Loucy (cell line): ENCODE data around the gene TNK1.
A peak's percentile ranks its signal among the peaks of the same experiment; 100 is the strongest.

Experiments
- H2AFZ ChIP-seq: fragments of 200-600 bp; sonication (generic); 2 replicates; pipeline ENCODE4 v1.6.0; 2016; ENCODE audit warnings: antibody characterized with exemption, mild to moderate bottlenecking, low read length, moderate library complexity
- H3F3A ChIP-seq: fragments of 200-600 bp; 2 replicates; pipeline ENCODE4 v1.6.0; 2016; ENCODE audit warnings: antibody characterized with exemption, low read depth, mild to moderate bottlenecking
- H3K27me3 ChIP-seq: fragments of 200-600 bp; sonication (generic); 2 replicates; pipeline ENCODE4 v1.6.1; 2014; ENCODE audit warnings: low read length, mild to moderate bottlenecking; ENCODE audit not compliant: insufficient read depth, poor library complexity, severe bottlenecking
- H3K36me3 ChIP-seq: fragments of 200-600 bp; sonication (generic); 2 replicates; pipeline ENCODE4 v1.6.1; 2016; ENCODE audit warnings: low read length; ENCODE audit not compliant: insufficient read depth
- H3K4me1 ChIP-seq: fragments of 200-600 bp; sonication (generic); 2 replicates; pipeline ENCODE4 v1.5.1; 2014; ENCODE audit warnings: low read length, mild to moderate bottlenecking; ENCODE audit not compliant: insufficient read depth, poor library complexity, severe bottlenecking
- H3K4me2 ChIP-seq: fragments of 200-600 bp; sonication (generic); 2 replicates; pipeline ENCODE4 v1.6.0; 2014; ENCODE audit warnings: antibody characterized with exemption, low read length, low read depth, mild to moderate bottlenecking; ENCODE audit not compliant: poor library complexity, severe bottlenecking
- H3K4me3 ChIP-seq: fragments of 200-600 bp; sonication (generic); 2 replicates; pipeline ENCODE4 v1.5.1; 2014; ENCODE audit warnings: low read length, mild to moderate bottlenecking, mixed read lengths; ENCODE audit not compliant: poor library complexity, severe bottlenecking
- H3K79me2 ChIP-seq: fragments of 200-600 bp; sonication (generic); 2 replicates; pipeline ENCODE4 v1.6.1; 2014; ENCODE audit warnings: low read length; ENCODE audit not compliant: insufficient read depth
- H3K9ac ChIP-seq: fragments of 200-600 bp; sonication (generic); 2 replicates; pipeline ENCODE4 v1.6.0; 2014; ENCODE audit warnings: mild to moderate bottlenecking, low read depth, low read length, moderate library complexity; ENCODE audit not compliant: poor library complexity, severe bottlenecking
- H3K9me2 ChIP-seq: fragments of 200-600 bp; sonication (generic); replicated peaks from 2 replicates; pipeline ENCODE4 v1.6.1; 2016; ENCODE audit warnings: low read depth, low read length, mixed read lengths
- H3K9me3 ChIP-seq: fragments of 200-600 bp; sonication (generic); 2 replicates; pipeline ENCODE4 v1.6.1; 2014; ENCODE audit warnings: mild to moderate bottlenecking, antibody characterized with exemption, low read length, low read depth; ENCODE audit not compliant: insufficient read depth
- H4K20me1 ChIP-seq: fragments of 200-600 bp; sonication (generic); 2 replicates; pipeline ENCODE4 v1.6.0; 2014; ENCODE audit warnings: antibody characterized with exemption, low read length, mild to moderate bottlenecking; ENCODE audit not compliant: insufficient read depth, poor library complexity, severe bottlenecking
- CTCF ChIP-seq: fragments of 200-600 bp; sonication (generic); conservative IDR thresholded peaks from 2 replicates; pipeline ENCODE4 v1.5.1; 2014; ENCODE audit warnings: mild to moderate bottlenecking, antibody characterized with exemption, low read length
- EZH2phosphoT487 ChIP-seq: fragments of 200-600 bp; IDR thresholded peaks from 2 replicates; pipeline ENCODE4 v1.6.1; 2018; ENCODE audit warnings: antibody characterized with exemption, mild to moderate bottlenecking, moderate library complexity, borderline replicate concordance

Gene TNK1

GRCh38 chr17:7436556-7437368, 55.9 kb downstream of the TNK1 start:
- peak overlapping the region; percentile 77 for H3K9ac ChIP-seq
- H3K4me2 ChIP-seq = peak overlapping the region; percentile 95
- no peaks in the 10 kb centered on the region for H3K27me3 ChIP-seq
- peaks cover 27% of the 10 kb centered on the region for H3K4me1 ChIP-seq
- TF ChIP-seq CTCF = no peak
- TF ChIP-seq EZH2phosphoT487 = no peak
- no peaks in the 10 kb centered on the region; the same call in 1 of the 2 replicates for H3F3A ChIP-seq
- no peaks in the 10 kb centered on the region for H3K9me3 ChIP-seq
- H3K36me3 ChIP-seq = no peaks in the 10 kb centered on the region
- H2AFZ ChIP-seq = no peak overlapping the region
- peak overlapping the region; percentile 95 for H3K4me3 ChIP-seq
- H3K79me2 ChIP-seq = peaks cover 43% of the 10 kb centered on the region; the same call in 1 of the 2 replicates
- H3K9me2 ChIP-seq = no peaks in the 10 kb centered on the region
- peaks cover 13% of the 10 kb centered on the region for H4K20me1 ChIP-seq

- no peak for TF ChIP-seq EZH2phosphoT487
- TF ChIP-seq CTCF = no peak
- H3K9me2 ChIP-seq = no peaks in the 10 kb centered on the region
- H2AFZ ChIP-seq = no peak overlapping the region
- no peak overlapping the region for H3K9ac ChIP-seq
- H3F3A ChIP-seq = no peaks in the 10 kb centered on the region; the same call in 1 of the 2 replicates
- peak overlapping the region; percentile 94 for H3K4me3 ChIP-seq
- no peaks in the 10 kb centered on the region for H3K36me3 ChIP-seq
- peak overlapping the region; percentile 85 for H3K4me2 ChIP-seq
- no peaks in the 10 kb centered on the region for H3K27me3 ChIP-seq
- peaks cover 43% of the 10 kb centered on the region; the same call in 1 of the 2 replicates for H3K79me2 ChIP-seq
- peaks cover 27% of the 10 kb centered on the region for H3K4me1 ChIP-seq
- no peaks in the 10 kb centered on the region for H3K9me3 ChIP-seq
- peaks cover 13% of the 10 kb centered on the region for H4K20me1 ChIP-seq
Measured at GRCh38 chr17:7437369-7437863, 56.5 kb downstream of the TNK1 start.

GRCh38 chr17:7437950-7438614, 57.2 kb downstream of the TNK1 start:
- Histone ChIP-seq H3K9me3 (no peaks in the 10 kb centered on the region), H3K9me2 (no peaks in the 10 kb centered on the region), H3K27me3 (no peaks in the 10 kb centered on the region), H3K36me3 (no peaks in the 10 kb centered on the region), H3K4me1 (peaks cover 27% of the 10 kb centered on the region), H3K4me3 (peak overlapping the region; percentile 94), H2AFZ (no peak overlapping the region), H4K20me1 (peaks cover 13% of the 10 kb centered on the region), H3K79me2 (peaks cover 43% of the 10 kb centered on the region; the same call in 1 of the 2 replicates), H3K9ac (peak overlapping the region; percentile 45), H3K4me2 (peak overlapping the region; percentile 85), H3F3A (no peaks in the 10 kb centered on the region; the same call in 1 of the 2 replicates)
- TF ChIP-seq EZH2phosphoT487 = no peak
- TF ChIP-seq CTCF = no peak
